HG03469 (cell line): ENCODE results near the gene COL4A4.
A peak's percentile ranks its signal among the peaks of the same experiment; 100 is the strongest.
"Not testable (repeated sequence)": the region's sequence is repeated elsewhere in the genome, so short reads cannot be mapped to it uniquely, and the experiment has no call there.

Experiments used
- ATAC-seq: cut with Tn5 transposase; IDR thresholded peaks from one replicate; pipeline ENCODE4 v1.9.1; 2021; ENCODE audit warnings: mild to moderate bottlenecking, moderate library complexity, moderate number of reproducible peaks; ENCODE audit not compliant: unreplicated experiment

COL4A4 gene

GRCh38 chr2:227163998-227164762 is at the start of gene COL4A4, which contains the start of gene COL4A3:
COL4A4 (minus strand) TSS chr2:227164205; CDS start chr2:227147483, 16,722 bp downstream.
COL4A3 (plus strand) TSS chr2:227164624; CDS start chr2:227164727, 103 bp downstream.
- ATAC-seq: peak; percentile 30

DNA sequence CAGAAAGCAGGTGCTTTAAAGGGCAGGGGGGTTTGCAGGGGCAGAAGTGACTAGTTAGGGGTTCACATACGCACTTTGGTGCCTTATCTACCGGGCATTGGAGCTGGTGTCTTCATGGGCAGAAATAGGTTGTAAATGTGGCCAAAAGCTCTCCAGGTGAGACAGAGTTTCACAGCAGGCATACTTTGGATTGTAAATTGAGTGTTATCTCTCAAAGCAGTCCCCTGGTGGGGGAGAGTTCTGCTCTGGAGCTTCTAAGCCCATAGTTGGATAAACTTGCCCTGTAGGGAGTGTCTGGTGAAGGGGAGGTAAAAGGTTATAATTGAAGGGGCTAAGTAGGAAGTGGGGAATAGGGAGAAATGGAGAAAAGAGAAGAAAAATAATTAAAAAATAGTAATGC is 43.6 kb upstream of the COL4A4 start:
- ATAC-seq: no peak

GRCh38 chr2:227206406-227206805 is 42.4 kb upstream of the COL4A4 start:
- ATAC-seq: no peak

DNA sequence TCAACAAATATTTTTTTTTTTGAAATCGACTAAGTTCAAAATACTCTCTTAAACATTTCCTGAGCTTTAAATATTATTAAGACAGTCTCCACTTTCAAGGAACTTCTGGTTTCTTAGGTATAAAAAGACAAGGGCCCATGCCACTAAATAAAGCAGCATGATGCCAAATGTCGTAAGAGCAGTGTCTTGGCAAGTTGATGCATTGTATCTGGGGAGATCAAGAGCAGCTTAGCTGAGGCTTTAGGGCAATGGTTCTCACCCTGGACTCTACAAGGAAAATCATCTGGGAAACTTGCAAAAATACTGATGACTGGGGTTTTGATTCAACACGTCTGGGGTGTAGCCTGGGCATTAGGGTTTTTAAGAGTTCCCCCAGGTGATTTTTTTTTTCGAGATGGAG is 41.7 kb upstream of the COL4A4 start:
- no peak for ATAC-seq

DNA sequence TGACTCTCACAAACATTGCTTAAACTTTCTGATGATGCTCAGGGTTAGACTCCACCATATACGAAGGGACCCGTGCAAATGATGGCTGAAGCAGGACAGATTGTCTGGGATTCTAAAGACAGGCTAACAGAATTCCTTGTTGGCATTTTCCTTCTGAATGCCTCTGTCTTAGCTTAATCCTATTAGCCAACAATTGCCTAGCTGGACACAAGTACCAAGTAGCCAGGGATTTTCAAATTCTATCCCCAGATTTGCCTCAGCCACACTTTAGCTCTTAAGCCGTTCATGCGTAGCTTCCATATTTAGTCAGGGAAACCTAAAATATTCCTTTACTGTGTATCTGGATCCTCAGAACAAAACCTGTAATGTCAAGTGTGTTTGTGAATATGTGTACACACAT is 40.4 kb upstream of the COL4A4 start:
- ATAC-seq: no peak

- ATAC-seq: no peak
Measured at GRCh38 chr2:227201771-227202170, 37.8 kb upstream of the COL4A4 start.

- no peak for ATAC-seq
Measured at GRCh38 chr2:227198866-227199265, 34.9 kb upstream of the COL4A4 start.

- no peak for ATAC-seq
Measured at GRCh38 chr2:227194219-227194618, 30.2 kb upstream of the COL4A4 start.

DNA sequence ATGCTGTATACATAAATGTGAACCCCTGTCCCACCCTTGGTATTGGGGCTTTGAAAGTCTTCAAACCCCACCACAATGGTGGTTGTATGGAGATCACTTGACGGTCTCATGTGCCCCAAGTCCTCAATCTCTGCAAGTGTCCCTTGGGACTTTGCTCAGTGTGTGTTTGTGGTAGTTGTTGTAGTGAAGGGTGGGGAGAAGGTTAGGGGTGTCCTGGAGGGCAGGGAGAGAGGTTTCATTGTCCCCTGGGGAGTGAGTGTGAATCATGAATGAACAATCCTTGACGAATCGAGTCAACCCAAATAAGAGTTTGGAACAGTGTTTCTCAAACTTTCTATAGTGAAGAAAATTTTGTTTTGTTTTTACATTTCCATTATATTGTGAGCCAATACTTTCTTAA is 28.5 kb upstream of the COL4A4 start:
- no peak for ATAC-seq

DNA sequence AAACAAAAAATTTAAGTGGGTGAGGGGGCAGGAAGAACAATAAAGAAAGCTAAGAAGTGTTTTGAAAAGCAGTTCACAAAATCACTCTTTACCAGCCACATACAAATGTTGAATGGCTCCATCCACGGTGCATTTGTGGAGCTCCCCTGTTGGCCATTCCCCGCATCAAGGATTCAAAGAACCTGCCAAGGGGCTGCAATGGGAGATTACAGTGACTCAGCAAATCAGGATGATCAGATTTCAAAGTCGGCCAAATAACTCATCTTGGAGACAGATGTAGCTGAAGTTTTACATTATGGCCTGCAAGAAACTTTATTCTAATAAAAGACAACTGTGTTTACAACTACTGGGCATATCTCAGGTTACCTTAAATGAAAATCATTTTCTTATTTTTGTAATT is 27.4 kb upstream of the COL4A4 start:
- no peak for ATAC-seq

- ATAC-seq: no peak
Measured at GRCh38 chr2:227188292-227188691, 24.3 kb upstream of the COL4A4 start.

GRCh38 chr2:227186751-227187150 is 22.7 kb upstream of the COL4A4 start:
- ATAC-seq: no peak

- no peak for ATAC-seq
Measured at GRCh38 chr2:227185615-227186232, 21.7 kb upstream of the COL4A4 start.

DNA sequence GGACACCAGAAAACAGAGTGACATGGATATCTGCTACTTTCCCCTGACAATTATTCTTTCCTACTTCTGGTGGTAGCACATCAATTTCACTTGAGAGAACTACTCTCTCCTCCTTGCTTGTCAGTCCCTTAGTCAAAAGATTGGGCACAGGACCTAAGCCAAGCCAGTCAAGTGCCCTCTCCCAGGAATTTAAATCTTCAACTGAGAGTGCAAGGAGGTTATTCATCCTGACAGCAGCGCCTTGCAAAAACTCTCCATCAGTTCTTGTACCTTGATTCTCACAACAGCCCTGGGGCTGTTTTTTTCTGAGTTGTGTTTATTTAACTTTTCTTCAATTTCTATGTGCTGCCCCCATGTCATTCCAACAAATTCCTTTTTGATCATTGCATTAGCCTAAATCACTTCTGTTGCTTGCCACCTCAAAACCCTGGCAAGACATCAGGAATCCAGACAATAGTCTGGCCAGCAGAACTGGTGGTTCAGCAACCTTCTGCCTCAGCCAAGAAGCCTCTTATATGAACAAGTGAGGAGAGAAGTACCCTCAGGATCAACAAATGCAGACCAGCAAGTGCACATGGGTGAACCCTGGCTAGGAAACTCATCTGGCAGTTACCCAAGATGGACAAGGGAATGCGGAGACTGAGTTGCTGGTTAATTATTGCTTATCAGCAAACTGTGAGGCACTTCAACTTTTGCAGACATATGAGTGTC is 19.8 kb upstream of the COL4A4 start:
- ATAC-seq: no peak

DNA sequence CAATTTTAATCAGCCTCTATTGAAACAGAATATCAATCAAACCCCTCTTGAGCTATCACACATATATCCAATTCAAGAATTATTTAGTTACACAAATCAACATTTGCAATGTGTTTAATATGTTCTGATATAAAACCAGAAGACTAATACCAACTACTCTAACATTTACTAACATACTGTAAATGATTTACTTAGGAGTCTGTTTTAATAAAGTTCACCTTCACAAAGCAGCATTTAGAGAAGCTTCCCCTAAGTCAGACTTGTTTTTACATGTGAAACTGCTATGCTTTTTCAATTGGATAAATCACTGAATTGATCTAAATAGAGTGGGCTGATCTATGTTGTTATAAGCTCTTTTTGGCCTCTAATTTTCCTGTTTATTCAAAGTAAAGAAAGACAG is 18.8 kb upstream of the COL4A4 start:
- ATAC-seq: no peak

GRCh38 chr2:227180770-227181169 is 16.8 kb upstream of the COL4A4 start:
- ATAC-seq: no peak

DNA sequence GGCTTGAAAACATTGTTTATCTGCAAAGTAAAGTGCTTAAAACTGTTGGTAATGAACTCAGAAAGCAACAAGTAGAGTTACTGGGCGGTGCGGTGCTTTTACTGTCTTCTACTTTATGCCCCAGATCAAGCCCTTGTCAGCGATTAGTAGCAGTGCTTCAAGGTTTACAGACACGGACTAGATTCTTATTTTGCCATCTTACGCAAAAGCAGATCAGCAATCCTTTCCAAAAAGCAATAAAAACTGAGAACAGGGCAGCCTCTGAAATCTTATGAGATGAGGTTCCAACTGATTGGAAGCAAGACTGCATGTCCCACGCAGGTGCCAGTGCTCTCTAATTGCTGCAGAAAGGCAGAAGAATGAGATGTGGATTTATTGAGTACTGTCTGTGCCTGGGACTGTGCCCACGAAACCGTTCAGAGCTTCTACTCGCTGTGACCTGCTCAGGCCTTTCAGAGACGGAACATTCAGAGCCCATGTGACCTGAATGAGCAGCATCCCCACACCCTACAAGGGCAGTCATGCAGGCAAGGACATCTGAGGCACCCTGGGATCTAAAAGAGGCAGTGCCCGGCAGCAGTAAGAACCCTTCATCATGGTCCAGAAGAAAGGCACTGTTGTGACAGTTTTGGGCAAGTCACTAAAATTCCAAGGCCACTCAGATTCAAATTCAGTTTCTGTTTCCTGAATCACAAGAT is 16.1 kb upstream of the COL4A4 start:
- no peak for ATAC-seq

- ATAC-seq: no peak
Measured at GRCh38 chr2:227177592-227178336, 13.8 kb upstream of the COL4A4 start.

GRCh38 chr2:227171779-227172178 is 7.8 kb upstream of the COL4A4 start:
- not testable (repeated sequence) for ATAC-seq

- ATAC-seq: peak; percentile 78
Measured at GRCh38 chr2:227164763-227165291, 822 bp upstream of the COL4A4 start.
